Spleen (tissue), 7 donors: ENCODE measurements around the gene SLC4A4.

Experiments
- POLR2A ChIP-seq, 3 donors: fragments of 450-650 bp; IDR thresholded peaks; one replicate each; pipeline ENCODE4 v1.5.1; 2017; ENCODE audit warnings: antibody characterized with exemption in 3 of 3, mild to moderate bottlenecking in 1 of 3
- POLR2AphosphoS5 ChIP-seq, 3 donors: sonication (generic); formaldehyde crosslinking; IDR thresholded peaks; one replicate each; pipeline ENCODE4 v1.5.1; 2017; ENCODE audit warnings: antibody characterized with exemption in 3 of 3
- TF ChIP-seq, protein P1 (sequence below), 11 experiments: fragments of 200-600 bp in 7 of 11; fragments of 450-650 bp in 4 of 11; sonication (generic) in 4 of 11; IDR thresholded peaks in 8 of 11; conservative IDR thresholded peaks in 3 of 11; 1 replicate in 7 of 11; 2 replicates in 4 of 11; pipeline versions ENCODE4 v1.4.0 to v1.8.0; 2016 to 2021; ENCODE audit warnings: antibody characterized with exemption in 11 of 11, inconsistent platforms in 4 of 11, mild to moderate bottlenecking in 1 of 11
- donor health status: DM: no; HTN: no; CAD: no; lungs with moderate emphysema.
- donor health status: DM: no; HTN: no; CAD: no.
- donor health status: DM: no; HTN: no; CAD: no.

DNA sequence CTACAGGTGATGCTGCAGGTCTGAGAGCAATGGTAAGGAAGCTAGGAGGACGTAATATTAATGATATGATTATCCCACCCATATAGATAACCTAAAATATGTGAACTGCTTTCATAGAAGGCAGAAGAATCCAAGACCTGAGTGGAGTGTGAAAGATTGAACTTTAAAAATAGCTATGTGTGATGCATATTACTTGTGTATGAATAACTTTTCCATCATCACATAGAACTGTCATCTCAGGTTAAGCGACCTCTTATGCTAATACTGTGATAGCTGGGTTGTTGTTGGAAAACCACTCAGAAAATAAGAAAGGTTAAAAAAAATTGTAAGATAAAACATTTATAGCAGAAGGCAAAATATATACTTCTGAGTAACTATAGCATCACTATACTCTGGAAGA, 90.3 kb downstream of the SLC4A4 start:
- TF ChIP-seq POLR2A (IDR thresholded peaks at IDR 0.05) (no peak), POLR2AphosphoS5 (IDR thresholded peaks at IDR 0.05) (no peak)
- TF ChIP-seq, protein P1, sequence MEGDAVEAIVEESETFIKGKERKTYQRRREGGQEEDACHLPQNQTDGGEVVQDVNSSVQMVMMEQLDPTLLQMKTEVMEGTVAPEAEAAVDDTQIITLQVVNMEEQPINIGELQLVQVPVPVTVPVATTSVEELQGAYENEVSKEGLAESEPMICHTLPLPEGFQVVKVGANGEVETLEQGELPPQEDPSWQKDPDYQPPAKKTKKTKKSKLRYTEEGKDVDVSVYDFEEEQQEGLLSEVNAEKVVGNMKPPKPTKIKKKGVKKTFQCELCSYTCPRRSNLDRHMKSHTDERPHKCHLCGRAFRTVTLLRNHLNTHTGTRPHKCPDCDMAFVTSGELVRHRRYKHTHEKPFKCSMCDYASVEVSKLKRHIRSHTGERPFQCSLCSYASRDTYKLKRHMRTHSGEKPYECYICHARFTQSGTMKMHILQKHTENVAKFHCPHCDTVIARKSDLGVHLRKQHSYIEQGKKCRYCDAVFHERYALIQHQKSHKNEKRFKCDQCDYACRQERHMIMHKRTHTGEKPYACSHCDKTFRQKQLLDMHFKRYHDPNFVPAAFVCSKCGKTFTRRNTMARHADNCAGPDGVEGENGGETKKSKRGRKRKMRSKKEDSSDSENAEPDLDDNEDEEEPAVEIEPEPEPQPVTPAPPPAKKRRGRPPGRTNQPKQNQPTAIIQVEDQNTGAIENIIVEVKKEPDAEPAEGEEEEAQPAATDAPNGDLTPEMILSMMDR (IDR thresholded peaks at IDR 0.05 in 8 of 11, conservative IDR thresholded peaks at IDR 0.05 in 3 of 11) = no peak
